ENCODE results near the gene ADGRG6. TPM values are rescaled to one million over a fixed set of nuclear protein-coding genes. Genes with fewer than 3 reads are reported as not detected.

Gene ADGRG6
- total and polyA plus RNA-seq, 2 donors (not counting 3 experiments of a cell fraction or from before 2014, with no cell fraction given) = 99.3 to 166 TPM

DNA sequence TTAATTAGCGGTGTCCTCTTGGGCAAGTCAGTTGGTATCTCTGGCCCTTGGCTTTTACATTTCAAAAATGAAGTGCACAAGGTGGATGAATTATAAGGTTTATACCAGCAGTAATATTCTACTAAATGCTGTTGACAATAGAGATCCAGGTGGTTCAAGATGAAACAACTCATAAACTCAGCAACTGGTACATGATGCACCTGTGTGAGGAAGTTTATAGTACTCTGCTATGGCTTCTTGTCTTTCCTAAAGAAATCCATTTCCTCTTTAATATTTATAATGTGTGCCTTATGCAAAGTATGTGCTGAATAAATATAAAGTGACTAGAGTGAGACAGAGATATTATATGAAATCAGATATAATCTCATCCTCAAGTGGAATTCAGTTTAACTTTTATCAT lies 48.5 kb downstream of the ADGRG6 start:
- Histone ChIP-seq H4K20me1 (replicated peaks; ENCODE audit: control insufficient read depth, extremely low read depth, insufficient read depth, low read length) (no peaks in the 10 kb centered on the region), H3K27me3 (ENCODE audit: control insufficient read depth in 2 of 2, insufficient read depth in 2 of 2, low read length in 2 of 2) (no peaks in the 10 kb centered on the region), H3K27ac (ENCODE audit: insufficient read depth, low read depth, low read length) (no peak overlapping the region), H3K79me2 (ENCODE audit: control insufficient read depth, insufficient read depth, low read length) (peaks cover 31% of the 10 kb centered on the region), H3K9ac (replicated peaks; ENCODE audit: extremely low read depth, insufficient read depth, low read length) (no peak overlapping the region), H3K4me2 (ENCODE audit: insufficient read depth, low read length) (no peak overlapping the region), H3K4me3 (replicated peaks in 1 of 3; ENCODE audit: insufficient read depth in 1 of 3, low read depth in 1 of 3, low read length in 3 of 3) (no peak overlapping the region), H2AFZ (ENCODE audit: low read depth, low read length) (no peak overlapping the region), H3K9me1 (replicated peaks; ENCODE audit: control insufficient read depth, extremely low read depth, insufficient read depth, low read length) (peaks cover under 1% of the 10 kb centered on the region), H3K36me3 (ENCODE audit: control insufficient read depth in 2 of 2, extremely low read depth in 1 of 2, insufficient read depth in 2 of 2, low read length in 2 of 2) (peaks cover 0 to 2% of the 10 kb centered on the region in 2 experiments), H3K9me3 (replicated peaks; ENCODE audit: control insufficient read depth, insufficient read depth, low read length) (no peaks in the 10 kb centered on the region), H3K4me1 (ENCODE audit: control insufficient read depth, extremely low read depth, insufficient read depth, low read length) (no peaks in the 10 kb centered on the region)
- intact Hi-C loops (cut with micrococcal nuclease) (no loop called here), dilution Hi-C loops (cut with MboI; ENCODE audit: extremely low pct_ligation_motif_present, low sequenced_read_pairs) (no loop called here)
- POLR2A ChIA-PET = no interaction called here
- CTCF ChIA-PET = no interaction called here
- no peak for DNase-seq (ENCODE audit: low read depth, low spot score)
- BruUV-seq (replicated peaks) = no TSS peak
- no peak for FAIRE-seq
- no peak for TF ChIP-seq POLR2AphosphoS5 (IDR thresholded peaks at IDR 0.05; ENCODE audit: insufficient read depth, low read depth, low read length)
- no peak for TF ChIP-seq MYC (IDR thresholded peaks at IDR 0.05; ENCODE audit: low read depth, low read length)
- no peak for TF ChIP-seq EZH2 (IDR thresholded peaks at IDR 0.05; ENCODE audit: borderline replicate concordance, low read depth, low read length, severe bottlenecking)
- TF ChIP-seq POLR2A (IDR thresholded peaks at IDR 0.05; ENCODE audit: low read depth, low read length) = no peak
- no peak for TF ChIP-seq GATA2 (IDR thresholded peaks at IDR 0.05; ENCODE audit: insufficient read depth, insufficient read length, low read depth, low read length)
- TF ChIP-seq JUN (IDR thresholded peaks at IDR 0.05; ENCODE audit: borderline replicate concordance, insufficient read depth, insufficient read length, low read depth) = no peak
- TF ChIP-seq MAX (IDR thresholded peaks at IDR 0.05; ENCODE audit: insufficient read depth, insufficient read length) = no peak
- no peak for TF ChIP-seq FOS (IDR thresholded peaks at IDR 0.05; ENCODE audit: borderline replicate concordance, insufficient read depth, low read length)
- TF ChIP-seq CTCF (IDR thresholded peaks at IDR 0.05; ENCODE audit: extremely low read depth in 1 of 2, insufficient read depth in 1 of 2, low read depth in 1 of 2, low read length in 2 of 2) = no peak

Measured in endothelial cell of umbilical vein (primary cell).